Stimulated activated CD8-positive, alpha-beta memory T cell treated with anti-CD3 and anti-CD28 coated beads, Interleukin-15, amount 100 ng/mL, for 1 hour (primary cell): Measurements from ENCODE around the gene CD151.

Source experiments
- DNase-seq: peaks from one replicate; pipeline ENCODE4 v3.0.0-alpha.2; 2020; ENCODE audit warnings: low read depth

Gene CD151

GRCh38 chr11:873706-874105 is 41.0 kb downstream of the CD151 start:
- no peak for DNase-seq

GRCh38 chr11:875203-875602 is 42.5 kb downstream of the CD151 start:
- no peak for DNase-seq

- DNase-seq: no peak
Measured at GRCh38 chr11:875769-876301, 43.1 kb downstream of the CD151 start.

DNA sequence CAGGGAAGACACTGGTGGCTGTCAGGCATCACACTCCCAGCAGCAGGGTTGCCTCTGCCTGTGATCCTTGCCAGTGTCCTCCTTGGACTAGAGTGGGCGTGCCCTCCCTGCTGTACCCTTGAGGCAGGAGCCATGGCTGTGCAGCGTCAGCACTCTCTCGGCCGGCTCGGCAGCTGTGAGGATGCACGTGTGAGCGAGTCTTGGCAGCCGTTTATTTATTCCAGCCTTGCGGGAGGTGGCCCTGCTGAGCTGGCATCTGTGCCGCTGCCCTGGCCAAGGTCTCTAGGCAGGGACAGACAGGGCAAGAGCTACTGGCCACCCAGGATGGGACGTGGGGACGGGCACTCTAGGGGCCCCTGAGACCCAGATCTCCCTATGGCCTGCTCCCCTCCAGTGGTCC is 43.8 kb downstream of the CD151 start:
- DNase-seq: no peak

- DNase-seq: no peak
Measured at GRCh38 chr11:877565-877964, 44.8 kb downstream of the CD151 start.

DNA sequence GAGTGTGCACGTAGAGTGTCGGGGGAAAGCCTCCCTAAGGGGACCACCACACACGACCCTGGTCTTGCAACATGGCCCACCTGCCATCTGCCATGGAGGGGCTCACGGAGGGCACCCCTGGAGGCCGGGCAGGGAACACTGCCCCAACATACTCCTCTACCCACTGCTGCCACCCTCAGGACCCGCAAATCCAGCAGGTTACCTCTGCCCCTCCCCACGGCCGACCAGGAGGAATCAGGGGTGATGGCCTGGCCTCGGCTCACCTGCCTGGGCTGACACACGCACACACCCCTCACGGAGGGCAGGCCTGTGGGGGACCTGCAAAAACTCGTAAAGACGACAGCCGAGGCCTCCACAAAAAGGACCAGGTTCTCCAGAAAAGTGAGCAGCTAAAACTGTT is 47.7 kb downstream of the CD151 start:
- DNase-seq: no peak

DNA sequence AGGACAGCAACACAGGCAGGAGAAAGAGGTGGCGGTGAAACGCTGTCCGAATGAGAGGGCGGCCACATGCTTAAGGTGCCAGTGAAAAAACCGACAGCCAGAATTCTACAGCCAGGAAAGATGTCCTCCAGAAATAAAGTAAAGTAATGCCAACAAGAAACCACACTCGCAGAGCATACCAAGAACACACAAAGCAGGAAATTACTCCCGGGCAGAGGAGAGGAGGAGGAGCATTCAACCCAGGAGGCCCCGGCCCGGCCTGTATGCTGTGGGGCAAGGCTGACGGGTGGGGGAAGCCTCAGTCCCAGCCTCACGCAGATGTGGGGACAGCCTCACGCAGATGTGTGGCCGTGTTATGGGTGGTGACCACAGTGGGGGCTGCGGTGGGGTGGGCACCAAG is 49.8 kb downstream of the CD151 start:
- no peak for DNase-seq

DNA sequence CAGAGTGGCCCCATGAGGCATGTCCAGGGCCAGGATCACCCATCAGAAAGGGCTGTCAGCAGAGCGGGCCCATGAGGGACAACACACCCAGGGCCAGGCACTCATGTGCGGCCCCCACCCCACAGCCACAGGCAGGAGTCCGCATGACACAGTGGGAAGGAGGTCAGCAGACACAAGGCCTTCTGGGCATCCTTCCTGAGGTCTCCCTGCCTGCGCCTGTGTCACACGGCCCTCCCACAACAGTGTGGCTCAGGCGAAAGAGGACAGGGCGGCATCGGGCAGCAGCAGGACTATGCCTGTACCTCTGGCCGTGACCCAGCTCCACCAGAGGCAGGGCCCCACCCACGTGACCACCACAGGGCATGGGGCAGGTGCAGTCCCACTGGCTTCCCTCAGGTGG is 50.8 kb downstream of the CD151 start:
- no peak for DNase-seq

DNA sequence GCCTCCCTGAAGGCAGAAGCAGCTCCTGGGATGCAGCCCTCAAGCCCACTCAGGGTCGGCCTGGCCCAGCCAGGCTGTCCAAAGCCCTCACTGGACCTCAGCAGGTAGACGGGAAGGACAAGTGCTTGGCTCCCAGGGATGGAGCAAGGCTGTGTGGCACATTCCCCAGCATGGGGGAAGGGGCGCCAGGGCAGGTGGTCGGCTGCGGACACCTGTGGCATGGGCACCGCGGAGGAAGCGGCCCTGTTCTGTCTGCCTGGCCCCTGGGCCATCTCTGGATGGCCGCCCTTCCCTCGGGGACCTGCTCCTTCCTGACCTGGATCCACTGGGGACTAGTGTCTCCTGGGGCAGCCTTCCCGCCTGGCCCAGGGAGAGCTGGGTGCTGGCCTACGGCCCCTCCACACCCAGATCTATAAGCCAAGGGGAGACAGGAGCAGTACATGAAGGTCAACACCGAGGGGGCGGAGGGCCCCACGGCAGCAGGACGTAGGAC is 51.9 kb downstream of the CD151 start:
- DNase-seq: no peak

DNA sequence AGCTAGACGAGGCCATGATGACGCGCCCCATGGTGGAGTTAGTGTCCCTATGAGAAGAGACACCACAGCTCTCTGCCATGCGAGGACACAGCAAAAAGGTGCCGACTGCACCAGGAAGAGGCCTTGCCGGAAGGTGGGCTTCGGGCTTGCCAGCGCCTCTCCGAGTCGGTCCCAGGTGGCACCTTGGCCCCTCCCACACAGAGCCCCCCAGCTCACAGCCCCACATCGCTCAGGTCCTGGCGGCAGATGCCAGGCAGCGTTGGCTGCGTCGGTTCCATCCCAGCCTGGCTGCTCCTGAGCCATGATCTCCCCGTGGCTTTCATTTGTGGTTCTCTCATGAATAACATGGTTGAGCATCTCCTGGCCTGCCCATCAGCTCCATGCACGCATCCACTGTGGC is 53.8 kb downstream of the CD151 start:
- DNase-seq: no peak

DNA sequence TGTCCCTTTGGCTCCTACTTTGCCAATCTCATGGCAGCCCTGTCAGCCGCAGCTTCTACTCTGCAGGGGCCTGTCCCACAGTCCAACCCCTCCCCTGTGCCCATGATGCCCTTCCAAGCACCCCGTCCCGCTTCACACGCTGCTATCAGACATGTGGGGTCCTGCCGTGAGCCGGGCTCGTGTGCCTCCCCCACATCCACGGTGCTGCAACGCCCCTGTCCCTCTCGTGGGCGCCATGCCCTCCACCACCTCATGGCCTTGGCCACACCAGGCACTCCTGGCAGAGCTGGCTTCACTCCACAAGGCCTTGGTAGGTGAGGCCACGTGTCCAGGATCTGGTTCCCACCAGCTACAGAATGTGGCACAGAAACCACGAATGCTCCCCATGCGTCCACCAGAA is 54.8 kb downstream of the CD151 start:
- no peak for DNase-seq
